HG03139 (cell line): ENCODE results near the gene OPN1MW2.
A peak's percentile ranks its signal among the peaks of the same experiment; 100 is the strongest.
"Not testable (repeated sequence)": the region's sequence is repeated elsewhere in the genome, so short reads cannot be mapped to it uniquely, and the experiment has no call there.

Experiments used
- ATAC-seq: cut with Tn5 transposase; IDR thresholded peaks from one replicate; pipeline ENCODE4 v1.9.1; 2021; ENCODE audit not compliant: unreplicated experiment

OPN1MW2 gene

DNA sequence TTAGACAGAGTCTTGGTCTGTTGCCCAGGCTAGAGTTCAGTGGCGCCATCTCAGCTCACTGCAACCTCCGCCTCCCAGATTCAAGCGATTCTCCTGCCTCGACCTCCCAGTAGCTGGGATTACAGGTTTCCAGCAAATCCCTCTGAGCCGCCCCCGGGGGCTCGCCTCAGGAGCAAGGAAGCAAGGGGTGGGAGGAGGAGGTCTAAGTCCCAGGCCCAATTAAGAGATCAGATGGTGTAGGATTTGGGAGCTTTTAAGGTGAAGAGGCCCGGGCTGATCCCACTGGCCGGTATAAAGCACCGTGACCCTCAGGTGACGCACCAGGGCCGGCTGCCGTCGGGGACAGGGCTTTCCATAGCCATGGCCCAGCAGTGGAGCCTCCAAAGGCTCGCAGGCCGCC, at the start of gene OPN1MW2:
OPN1MW2 (plus strand) TSS at position 301 of the 400 bp plus-strand sequence; CDS start at position 361, 60 bp downstream.
- ATAC-seq: not testable (repeated sequence)

DNA sequence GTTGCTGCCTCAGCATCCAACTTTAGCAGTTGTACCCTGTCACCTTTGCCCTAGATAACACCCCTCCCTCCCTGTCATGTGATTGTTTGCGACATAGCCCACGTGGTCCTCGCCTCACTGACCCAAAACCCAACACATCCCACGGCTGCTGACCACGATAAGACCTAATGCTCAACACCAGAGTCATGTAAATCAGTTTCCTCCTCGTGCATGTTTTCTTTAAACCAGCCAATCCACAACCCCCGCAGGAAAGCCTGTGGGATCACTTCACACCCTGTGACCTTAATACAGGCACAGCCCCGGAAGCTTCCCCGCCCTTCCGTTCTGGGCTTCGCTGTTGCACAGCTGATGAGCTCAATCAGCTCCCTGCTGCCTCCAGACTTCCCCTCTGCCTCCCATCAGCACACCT, 47.0 kb upstream of the OPN1MW2 start:
- ATAC-seq: peak; percentile 71

DNA sequence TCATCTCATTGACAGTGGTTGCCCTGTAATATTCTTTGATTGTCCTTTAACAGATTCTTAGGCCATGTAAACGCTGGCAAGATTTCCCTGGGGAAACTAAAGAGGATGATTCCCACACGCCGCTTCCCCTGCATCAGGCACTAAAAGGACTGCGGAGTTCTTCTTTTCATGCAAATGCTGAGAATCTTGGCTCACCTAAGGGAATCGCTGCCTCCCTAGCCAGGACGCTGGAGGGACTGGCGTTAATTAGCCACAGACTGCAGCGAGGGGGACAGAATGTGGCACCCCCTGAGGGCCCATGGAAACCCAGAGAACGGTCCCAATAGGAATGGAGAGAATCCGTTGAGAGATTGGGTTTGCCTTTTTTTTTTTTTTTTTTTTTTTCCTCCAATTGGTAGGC, 45.2 kb upstream of the OPN1MW2 start:
- ATAC-seq: not testable (repeated sequence)

DNA sequence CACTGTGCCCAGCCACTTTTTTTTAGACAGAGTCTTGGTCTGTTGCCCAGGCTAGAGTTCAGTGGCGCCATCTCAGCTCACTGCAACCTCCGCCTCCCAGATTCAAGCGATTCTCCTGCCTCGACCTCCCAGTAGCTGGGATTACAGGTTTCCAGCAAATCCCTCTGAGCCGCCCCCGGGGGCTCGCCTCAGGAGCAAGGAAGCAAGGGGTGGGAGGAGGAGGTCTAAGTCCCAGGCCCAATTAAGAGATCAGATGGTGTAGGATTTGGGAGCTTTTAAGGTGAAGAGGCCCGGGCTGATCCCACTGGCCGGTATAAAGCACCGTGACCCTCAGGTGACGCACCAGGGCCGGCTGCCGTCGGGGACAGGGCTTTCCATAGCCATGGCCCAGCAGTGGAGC, 37.3 kb upstream of the OPN1MW2 start, which contains the start of gene OPN1MW:
OPN1MW (plus strand) TSS at position 301 of the 400 bp plus-strand sequence; CDS start at position 383, 82 bp downstream.
- ATAC-seq: not testable (repeated sequence)

DNA sequence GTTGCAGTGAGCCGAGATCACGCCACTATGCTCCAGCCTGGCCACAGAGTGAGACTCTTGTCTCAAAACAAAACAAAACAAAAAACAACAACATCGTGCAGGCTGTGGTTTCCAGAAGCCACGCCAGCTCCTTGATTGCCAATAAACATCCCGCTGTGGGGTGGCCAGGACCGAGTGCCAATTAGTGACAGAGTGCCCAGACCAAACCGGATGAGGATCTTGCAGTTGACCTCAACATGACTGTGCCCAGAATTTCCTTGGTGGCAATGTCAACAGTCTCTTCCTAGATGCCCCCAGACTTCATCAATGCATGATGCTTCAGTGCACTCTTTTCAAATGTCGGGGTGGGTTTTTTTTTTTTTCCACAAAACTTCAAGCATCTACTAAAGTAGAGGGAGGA, 35.8 kb upstream of the OPN1MW2 start:
- ATAC-seq: not testable (repeated sequence)

DNA sequence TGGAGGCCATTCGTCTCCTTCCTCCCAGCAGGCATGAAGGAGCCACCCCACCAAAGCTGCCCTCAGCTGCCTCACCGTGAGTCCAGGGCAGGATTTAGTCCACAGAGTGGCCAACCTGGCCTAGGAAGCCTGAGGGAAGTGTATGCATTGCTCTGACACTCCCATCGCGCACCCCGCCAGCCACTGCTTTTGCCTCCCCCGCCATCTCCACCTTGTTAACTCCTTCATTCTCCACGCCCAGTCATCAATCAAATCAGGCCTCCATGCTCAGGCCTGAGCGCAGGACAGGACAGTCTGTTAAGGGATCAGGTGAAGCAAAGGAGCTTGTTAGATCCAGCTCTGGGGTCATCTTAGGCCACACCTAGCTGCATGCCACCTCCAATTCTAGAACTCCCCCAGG, 26.7 kb upstream of the OPN1MW2 start:
- ATAC-seq: not testable (repeated sequence)

DNA sequence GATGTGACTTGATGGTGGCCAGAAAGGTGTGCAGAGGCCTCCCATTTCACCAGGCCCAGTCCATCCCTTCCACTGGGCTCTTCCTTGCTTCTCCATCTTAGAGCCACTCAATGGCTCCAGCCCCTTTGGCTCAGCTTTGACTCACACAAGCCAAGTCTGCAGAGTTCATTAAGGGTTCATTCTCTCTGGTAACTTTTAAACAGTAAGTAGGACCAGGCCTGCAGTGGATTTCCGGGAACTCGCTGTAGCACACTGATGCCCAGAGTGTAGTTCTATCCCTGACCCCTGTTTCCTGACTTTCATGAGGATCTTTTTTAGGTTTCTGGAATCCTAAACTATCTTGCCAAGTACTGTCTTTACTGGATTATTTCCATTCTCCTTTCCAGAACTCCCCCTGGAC, 25.2 kb upstream of the OPN1MW2 start:
- not testable (repeated sequence) for ATAC-seq

DNA sequence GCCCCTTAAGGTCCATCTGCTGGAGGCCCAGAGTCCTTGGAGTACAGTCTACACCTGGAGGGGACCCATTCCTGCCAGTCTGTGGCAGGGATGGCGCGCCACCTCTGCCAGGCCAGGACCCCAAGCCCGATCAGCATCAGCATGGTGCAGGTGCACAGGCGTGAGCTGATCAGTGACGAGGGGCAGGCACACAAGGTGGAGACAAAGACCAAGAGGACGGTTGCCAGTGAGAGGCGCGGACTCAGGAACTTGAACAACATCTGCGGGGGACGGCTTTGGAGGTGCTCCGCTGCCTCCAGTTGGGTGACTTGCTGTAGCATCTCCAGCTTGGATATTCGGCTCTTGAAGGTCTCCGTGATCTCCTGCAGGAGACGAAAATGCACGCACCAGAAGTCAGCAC, 23.1 kb upstream of the OPN1MW2 start:
- not testable (repeated sequence) for ATAC-seq

DNA sequence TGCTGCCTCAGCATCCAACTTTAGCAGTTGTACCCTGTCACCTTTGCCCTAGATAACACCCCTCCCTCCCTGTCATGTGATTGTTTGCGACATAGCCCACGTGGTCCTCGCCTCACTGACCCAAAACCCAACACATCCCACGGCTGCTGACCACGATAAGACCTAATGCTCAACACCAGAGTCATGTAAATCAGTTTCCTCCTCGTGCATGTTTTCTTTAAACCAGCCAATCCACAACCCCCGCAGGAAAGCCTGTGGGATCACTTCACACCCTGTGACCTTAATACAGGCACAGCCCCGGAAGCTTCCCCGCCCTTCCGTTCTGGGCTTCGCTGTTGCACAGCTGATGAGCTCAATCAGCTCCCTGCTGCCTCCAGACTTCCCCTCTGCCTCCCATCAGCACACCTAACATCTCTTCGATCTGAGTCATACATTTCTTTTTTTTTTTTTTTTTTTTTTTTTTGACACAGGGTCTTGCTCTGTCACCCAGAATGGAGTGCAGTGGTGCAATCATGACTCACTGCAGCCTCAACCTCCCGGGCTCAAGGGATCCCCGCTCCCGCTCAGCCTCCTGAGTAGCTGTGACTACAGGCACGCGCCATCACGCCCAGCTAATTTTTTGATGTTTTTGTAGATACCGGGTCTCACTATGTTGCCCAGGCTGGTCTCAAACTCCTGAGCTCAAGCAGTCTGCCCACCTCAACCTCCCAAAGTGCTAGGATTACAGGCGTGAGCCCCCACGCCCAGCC, 9.7 kb upstream of the OPN1MW2 start:
- ATAC-seq: peak; percentile 76

DNA sequence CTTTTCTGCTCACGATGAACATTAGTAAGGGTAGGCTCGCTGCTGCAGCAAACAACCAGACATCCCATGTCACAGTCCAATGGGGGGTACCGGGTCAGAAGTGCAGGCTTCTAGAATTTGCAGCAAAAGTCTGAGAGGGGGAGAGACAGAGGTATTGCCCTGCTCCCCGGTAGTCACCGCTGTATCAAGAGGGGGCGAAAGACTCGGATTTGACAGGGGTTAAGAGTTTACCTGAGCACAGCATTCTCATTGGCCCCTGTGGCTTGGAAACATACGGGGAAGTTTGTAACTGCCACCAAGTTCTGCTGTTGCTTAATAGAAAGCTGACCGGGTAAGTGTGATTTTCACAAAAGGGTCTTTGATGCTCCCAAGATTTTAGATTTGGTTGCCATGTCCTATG, 8.5 kb upstream of the OPN1MW2 start:
- not testable (repeated sequence) for ATAC-seq

DNA sequence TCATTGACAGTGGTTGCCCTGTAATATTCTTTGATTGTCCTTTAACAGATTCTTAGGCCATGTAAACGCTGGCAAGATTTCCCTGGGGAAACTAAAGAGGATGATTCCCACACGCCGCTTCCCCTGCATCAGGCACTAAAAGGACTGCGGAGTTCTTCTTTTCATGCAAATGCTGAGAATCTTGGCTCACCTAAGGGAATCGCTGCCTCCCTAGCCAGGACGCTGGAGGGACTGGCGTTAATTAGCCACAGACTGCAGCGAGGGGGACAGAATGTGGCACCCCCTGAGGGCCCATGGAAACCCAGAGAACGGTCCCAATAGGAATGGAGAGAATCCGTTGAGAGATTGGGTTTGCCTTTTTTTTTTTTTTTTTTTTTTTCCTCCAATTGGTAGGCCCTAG, 8.1 kb upstream of the OPN1MW2 start:
- ATAC-seq: not testable (repeated sequence)

DNA sequence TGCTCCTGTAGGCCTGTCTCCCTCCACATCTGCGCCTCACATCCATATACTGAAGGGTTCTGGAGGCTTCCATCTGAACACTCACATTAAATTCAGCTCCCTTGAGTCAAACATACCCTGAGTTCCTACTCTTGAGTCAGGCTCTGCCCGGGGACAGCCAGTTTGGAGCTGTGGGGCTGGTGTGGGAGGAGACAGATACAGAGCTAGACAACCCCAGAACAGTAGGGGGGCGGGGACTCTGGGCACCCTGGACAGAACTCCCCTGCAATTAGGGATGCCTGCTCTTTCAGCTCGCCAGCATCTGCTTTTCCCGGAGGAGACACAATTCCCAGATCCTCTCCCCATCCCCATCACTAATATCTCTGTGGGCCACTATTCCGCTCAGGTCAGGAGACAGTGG, 5.7 kb downstream of the OPN1MW2 start:
- ATAC-seq: not testable (repeated sequence)

DNA sequence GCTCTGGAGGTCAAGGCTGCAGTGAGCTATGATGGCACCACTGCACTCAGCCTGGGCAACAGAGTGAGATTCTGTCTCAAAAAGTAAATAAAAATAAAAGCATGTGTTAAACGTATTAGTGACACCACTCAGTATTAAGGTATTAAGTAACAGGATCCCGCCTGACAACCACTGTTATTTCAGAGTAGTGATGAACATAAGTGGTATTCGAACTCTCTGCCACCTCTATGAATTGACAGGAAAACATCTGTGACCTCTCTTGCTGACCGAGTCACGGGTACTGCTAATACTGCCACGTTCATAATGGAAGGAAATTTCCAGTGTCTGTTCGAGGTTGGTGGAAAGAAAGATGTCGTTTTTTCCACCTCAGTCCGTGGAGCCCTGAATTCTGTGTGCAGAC, 7.2 kb downstream of the OPN1MW2 start:
- ATAC-seq: not testable (repeated sequence)

DNA sequence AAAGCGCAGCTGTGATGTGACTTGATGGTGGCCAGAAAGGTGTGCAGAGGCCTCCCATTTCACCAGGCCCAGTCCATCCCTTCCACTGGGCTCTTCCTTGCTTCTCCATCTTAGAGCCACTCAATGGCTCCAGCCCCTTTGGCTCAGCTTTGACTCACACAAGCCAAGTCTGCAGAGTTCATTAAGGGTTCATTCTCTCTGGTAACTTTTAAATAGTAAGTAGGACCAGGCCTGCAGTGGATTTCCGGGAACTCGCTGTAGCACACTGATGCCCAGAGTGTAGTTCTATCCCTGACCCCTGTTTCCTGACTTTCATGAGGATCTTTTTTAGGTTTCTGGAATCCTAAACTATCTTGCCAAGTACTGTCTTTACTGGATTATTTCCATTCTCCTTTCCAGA, 11.9 kb downstream of the OPN1MW2 start:
- ATAC-seq: not testable (repeated sequence)

DNA sequence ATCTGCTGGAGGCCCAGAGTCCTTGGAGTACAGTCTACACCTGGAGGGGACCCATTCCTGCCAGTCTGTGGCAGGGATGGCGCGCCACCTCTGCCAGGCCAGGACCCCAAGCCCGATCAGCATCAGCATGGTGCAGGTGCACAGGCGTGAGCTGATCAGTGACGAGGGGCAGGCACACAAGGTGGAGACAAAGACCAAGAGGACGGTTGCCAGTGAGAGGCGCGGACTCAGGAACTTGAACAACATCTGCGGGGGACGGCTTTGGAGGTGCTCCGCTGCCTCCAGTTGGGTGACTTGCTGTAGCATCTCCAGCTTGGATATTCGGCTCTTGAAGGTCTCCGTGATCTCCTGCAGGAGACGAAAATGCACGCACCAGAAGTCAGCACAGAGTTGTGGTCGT, 14.1 kb downstream of the OPN1MW2 start:
- ATAC-seq: not testable (repeated sequence)

DNA sequence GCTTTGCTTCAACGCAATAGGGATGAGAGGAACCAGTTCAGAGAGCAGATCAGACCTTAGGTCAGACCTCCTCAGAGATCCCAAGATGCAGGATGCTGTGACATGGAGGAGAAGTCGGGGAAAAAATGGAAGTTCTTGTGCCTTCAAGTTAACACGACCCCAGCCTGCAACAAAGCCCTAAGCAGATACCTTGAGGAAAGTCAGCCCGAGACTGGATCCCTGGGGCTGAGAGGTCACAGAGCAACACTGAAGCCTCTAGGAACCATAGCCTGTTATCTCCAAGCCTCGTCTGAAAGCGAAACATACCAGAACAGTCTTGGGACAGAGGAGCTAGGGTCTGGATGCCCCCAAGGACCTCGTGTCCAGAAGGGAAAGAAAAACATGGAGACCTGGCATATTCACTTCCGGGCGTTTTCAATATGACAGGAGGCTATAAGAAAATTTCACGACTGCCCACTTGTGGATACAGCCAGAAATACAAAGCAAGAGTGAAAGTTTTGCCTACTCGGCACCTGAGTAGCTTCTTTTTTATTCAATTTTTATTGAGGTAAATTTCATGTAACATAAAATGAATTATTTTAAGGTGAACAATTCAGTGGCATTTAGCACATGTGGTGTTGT, 19.5 kb downstream of the OPN1MW2 start:
- ATAC-seq: not testable (repeated sequence)

DNA sequence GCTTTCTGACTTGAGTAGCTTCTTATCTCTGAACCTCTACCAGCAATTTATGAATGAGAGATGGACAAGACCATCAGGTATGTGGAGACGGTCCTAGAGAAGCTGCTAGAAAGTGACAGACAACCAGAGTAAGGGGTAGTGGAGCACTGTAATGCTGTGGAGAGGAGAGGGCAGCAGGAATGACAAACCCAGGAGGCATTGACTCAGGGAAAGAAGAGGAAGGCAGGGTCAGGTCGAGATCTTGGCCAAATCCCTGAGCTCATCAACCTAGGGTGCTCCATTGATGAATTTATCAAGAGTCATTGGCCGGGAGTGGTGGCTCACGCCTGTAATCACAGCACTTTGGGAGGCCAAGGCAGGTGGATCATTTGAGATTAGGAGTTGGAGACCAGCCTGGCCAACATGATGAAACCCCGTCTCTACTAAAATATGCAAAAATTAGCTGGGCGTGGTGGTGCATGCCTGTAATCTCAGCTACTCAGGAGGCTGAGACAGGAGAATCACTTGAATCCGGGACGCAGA, 20.5 kb downstream of the OPN1MW2 start:
- ATAC-seq: not testable (repeated sequence)

DNA sequence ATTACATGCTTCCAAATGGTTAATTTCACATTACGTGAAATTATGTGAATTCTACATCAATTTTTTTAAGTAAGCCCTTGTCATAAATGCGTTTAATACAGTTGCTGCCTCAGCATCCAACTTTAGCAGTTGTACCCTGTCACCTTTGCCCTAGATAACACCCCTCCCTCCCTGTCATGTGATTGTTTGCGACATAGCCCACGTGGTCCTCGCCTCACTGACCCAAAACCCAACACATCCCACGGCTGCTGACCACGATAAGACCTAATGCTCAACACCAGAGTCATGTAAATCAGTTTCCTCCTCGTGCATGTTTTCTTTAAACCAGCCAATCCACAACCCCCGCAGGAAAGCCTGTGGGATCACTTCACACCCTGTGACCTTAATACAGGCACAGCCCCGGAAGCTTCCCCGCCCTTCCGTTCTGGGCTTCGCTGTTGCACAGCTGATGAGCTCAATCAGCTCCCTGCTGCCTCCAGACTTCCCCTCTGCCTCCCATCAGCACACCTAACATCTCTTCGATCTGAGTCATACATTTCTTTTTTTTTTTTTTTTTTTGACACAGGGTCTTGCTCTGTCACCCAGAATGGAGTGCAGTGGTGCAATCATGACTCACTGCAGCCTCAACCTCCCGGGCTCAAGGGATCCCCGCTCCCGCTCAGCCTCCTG, 28.0 kb downstream of the OPN1MW2 start:
- not testable (repeated sequence) for ATAC-seq

DNA sequence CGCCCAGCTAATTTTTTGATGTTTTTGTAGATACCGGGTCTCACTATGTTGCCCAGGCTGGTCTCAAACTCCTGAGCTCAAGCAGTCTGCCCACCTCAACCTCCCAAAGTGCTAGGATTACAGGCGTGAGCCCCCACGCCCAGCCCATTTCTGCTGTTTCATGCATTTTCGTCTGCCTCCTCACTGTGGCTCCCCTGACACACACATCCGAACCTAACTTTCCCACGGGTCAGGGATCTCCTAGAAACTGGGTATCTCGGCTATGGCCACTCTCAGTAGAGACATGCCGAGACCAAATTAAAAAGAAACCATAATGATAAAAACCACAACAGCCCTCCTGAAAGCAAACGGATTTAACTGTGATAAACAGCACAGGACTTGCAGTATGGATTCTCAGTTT, 28.5 kb downstream of the OPN1MW2 start:
- ATAC-seq: not testable (repeated sequence)

DNA sequence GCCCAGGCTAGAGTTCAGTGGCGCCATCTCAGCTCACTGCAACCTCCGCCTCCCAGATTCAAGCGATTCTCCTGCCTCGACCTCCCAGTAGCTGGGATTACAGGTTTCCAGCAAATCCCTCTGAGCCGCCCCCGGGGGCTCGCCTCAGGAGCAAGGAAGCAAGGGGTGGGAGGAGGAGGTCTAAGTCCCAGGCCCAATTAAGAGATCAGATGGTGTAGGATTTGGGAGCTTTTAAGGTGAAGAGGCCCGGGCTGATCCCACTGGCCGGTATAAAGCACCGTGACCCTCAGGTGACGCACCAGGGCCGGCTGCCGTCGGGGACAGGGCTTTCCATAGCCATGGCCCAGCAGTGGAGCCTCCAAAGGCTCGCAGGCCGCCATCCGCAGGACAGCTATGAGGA, 37.7 kb downstream of the OPN1MW2 start, which contains the start of gene OPN1MW3:
OPN1MW3 (plus strand) TSS at position 301 of the 400 bp plus-strand sequence; CDS start at position 339, 38 bp downstream.
- ATAC-seq: not testable (repeated sequence)

DNA sequence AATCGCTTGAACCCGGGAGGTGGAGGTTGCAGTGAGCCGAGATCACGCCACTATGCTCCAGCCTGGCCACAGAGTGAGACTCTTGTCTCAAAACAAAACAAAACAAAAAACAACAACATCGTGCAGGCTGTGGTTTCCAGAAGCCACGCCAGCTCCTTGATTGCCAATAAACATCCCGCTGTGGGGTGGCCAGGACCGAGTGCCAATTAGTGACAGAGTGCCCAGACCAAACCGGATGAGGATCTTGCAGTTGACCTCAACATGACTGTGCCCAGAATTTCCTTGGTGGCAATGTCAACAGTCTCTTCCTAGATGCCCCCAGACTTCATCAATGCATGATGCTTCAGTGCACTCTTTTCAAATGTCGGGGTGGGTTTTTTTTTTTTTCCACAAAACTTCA, 39.2 kb downstream of the OPN1MW2 start:
- not testable (repeated sequence) for ATAC-seq
